Neural cell (in vitro differentiated cells): Measurements from ENCODE around the gene NR2E1. TPM values are rescaled to one million over a fixed set of nuclear protein-coding genes. Genes with fewer than 3 reads are reported as not detected.

Experiments used
- H2AFZ ChIP-seq: fragments of 200-600, 300-800 bp; sonication (generic), shearing (Covaris generic); 2 replicates; pipeline ENCODE4 v1.6.0; 2014; ENCODE audit warnings: low read depth, mild to moderate bottlenecking, antibody characterized with exemption, low read length, moderate library complexity
- H3F3A ChIP-seq: fragments of 200-600 bp; shearing (Covaris generic); 2 replicates; pipeline ENCODE4 v1.6.1; 2016; ENCODE audit warnings: mild to moderate bottlenecking, moderate library complexity, mixed read lengths, antibody characterized with exemption, low read length; ENCODE audit not compliant: insufficient read depth, poor library complexity, severe bottlenecking
- H3K27ac ChIP-seq: fragments of 200-600, 300-800 bp; sonication (generic), shearing (Covaris generic); 2 replicates; pipeline ENCODE4 v1.5.1; 2014; ENCODE audit warnings: mild to moderate bottlenecking, low read length, moderate library complexity
- H3K27me3 ChIP-seq: fragments of 300-800, 200-600 bp; sonication (generic), shearing (Covaris generic); 2 replicates; pipeline ENCODE4 v1.6.0; 2014; ENCODE audit warnings: mild to moderate bottlenecking, low read depth, low read length, moderate library complexity; ENCODE audit not compliant: insufficient read depth
- H3K36me3 ChIP-seq: fragments of 300-800, 200-600 bp; sonication (generic), shearing (Covaris generic); 2 replicates; pipeline ENCODE4 v1.5.1; 2014; ENCODE audit warnings: mild to moderate bottlenecking, antibody characterized with exemption, low read length, moderate library complexity; ENCODE audit not compliant: insufficient read depth
- H3K4me2 ChIP-seq: fragments of 300-800, 200-600 bp; sonication (generic), shearing (Covaris generic); 2 replicates; pipeline ENCODE4 v1.6.0; 2014; ENCODE audit warnings: mild to moderate bottlenecking, low read length
- H3K4me3 ChIP-seq: fragments of 300-800, 200-600 bp; sonication (generic), shearing (Covaris generic); 2 replicates; pipeline ENCODE4 v1.5.1; 2014; ENCODE audit warnings: mild to moderate bottlenecking, low read length, moderate library complexity
- H3K79me2 ChIP-seq: fragments of 200-600 bp; shearing (Covaris generic); replicated peaks from 2 replicates; pipeline ENCODE4 v1.6.0; 2014; ENCODE audit warnings: mild to moderate bottlenecking, low read length, moderate library complexity; ENCODE audit not compliant: insufficient read depth
- H3K9ac ChIP-seq: fragments of 300-800, 200-600 bp; sonication (generic), shearing (Covaris generic); 2 replicates; pipeline ENCODE4 v1.6.1; 2016; ENCODE audit warnings: mild to moderate bottlenecking, low read length, mixed read lengths
- H3K9me2 ChIP-seq: fragments of 200-600 bp; shearing (Covaris generic); 2 replicates; pipeline ENCODE4 v1.6.1; 2016; ENCODE audit warnings: mild to moderate bottlenecking, low read length, mixed read lengths; ENCODE audit not compliant: insufficient read depth
- H3K9me3 ChIP-seq: fragments of 200-600, 300-800 bp; sonication (generic), shearing (Covaris generic); 2 replicates; pipeline ENCODE4 v1.6.1; 2016; ENCODE audit warnings: mild to moderate bottlenecking, mixed run types, low read length, moderate library complexity, mixed read lengths
- H4K20me1 ChIP-seq: fragments of 200-600 bp; shearing (Covaris generic); 2 replicates; pipeline ENCODE4 v1.6.1; 2016; ENCODE audit warnings: mild to moderate bottlenecking, mixed run types; ENCODE audit not compliant: insufficient read depth
- CTCF ChIP-seq: fragments of 450-650 bp; IDR thresholded peaks from 2 replicates; pipeline ENCODE4 v1.5.1; 2014; ENCODE audit warnings: antibody characterized with exemption, mild to moderate bottlenecking, moderate library complexity; ENCODE audit not compliant: poor library complexity, severe bottlenecking
- EP300 ChIP-seq: fragments of 450-650 bp; conservative IDR thresholded peaks from 2 replicates; pipeline ENCODE4 v1.6.1; 2014; ENCODE audit warnings: antibody characterized with exemption, mild to moderate bottlenecking, moderate library complexity; ENCODE audit not compliant: poor library complexity, severe bottlenecking
- EZH2 ChIP-seq: fragments of 200-600, 300-800 bp; shearing (Covaris generic), sonication (generic); IDR thresholded peaks from 2 replicates; pipeline ENCODE4 v1.6.1; 2014; ENCODE audit warnings: antibody characterized with exemption, low read length, borderline replicate concordance, mild to moderate bottlenecking; ENCODE audit not compliant: insufficient read depth, poor library complexity, severe bottlenecking
- MXI1 ChIP-seq: fragments of 450-650 bp; conservative IDR thresholded peaks from 2 replicates; pipeline ENCODE4 v1.6.1; 2014; ENCODE audit warnings: antibody characterized with exemption, mild to moderate bottlenecking; ENCODE audit not compliant: poor library complexity, severe bottlenecking
- POLR2AphosphoS5 ChIP-seq: IDR thresholded peaks from 2 replicates; pipeline ENCODE4 v1.6.1; 2012
- RAD21 ChIP-seq: fragments of 450-650 bp; conservative IDR thresholded peaks from 2 replicates; pipeline ENCODE4 v1.6.1; 2014; ENCODE audit warnings: antibody characterized with exemption, mild to moderate bottlenecking, moderate library complexity
- SMC3 ChIP-seq: fragments of 450-650 bp; conservative IDR thresholded peaks from 2 replicates; pipeline ENCODE4 v1.6.1; 2014; ENCODE audit warnings: antibody characterized with exemption, mild to moderate bottlenecking, moderate library complexity; ENCODE audit not compliant: poor library complexity
- TAF1 ChIP-seq: IDR thresholded peaks from 2 replicates; pipeline ENCODE4 v1.6.1; 2012; ENCODE audit warnings: low read depth
- polyA plus RNA-seq: library from polyadenylated mRNA; depleted of rRNA; stranded (reverse); fragments of >200 nt; gene quantifications from 2 replicates; pipeline ENCODE4 v1.2.3, GENCODE V29; 2014
- TF ChIP-seq, protein P1 (sequence below): IDR thresholded peaks from 2 replicates; pipeline ENCODE4 v1.6.1; 2012; ENCODE audit warnings: borderline replicate concordance

The NR2E1 gene
- polyA plus RNA-seq, 1 donor from 2014 or later: 1.3 TPM

DNA sequence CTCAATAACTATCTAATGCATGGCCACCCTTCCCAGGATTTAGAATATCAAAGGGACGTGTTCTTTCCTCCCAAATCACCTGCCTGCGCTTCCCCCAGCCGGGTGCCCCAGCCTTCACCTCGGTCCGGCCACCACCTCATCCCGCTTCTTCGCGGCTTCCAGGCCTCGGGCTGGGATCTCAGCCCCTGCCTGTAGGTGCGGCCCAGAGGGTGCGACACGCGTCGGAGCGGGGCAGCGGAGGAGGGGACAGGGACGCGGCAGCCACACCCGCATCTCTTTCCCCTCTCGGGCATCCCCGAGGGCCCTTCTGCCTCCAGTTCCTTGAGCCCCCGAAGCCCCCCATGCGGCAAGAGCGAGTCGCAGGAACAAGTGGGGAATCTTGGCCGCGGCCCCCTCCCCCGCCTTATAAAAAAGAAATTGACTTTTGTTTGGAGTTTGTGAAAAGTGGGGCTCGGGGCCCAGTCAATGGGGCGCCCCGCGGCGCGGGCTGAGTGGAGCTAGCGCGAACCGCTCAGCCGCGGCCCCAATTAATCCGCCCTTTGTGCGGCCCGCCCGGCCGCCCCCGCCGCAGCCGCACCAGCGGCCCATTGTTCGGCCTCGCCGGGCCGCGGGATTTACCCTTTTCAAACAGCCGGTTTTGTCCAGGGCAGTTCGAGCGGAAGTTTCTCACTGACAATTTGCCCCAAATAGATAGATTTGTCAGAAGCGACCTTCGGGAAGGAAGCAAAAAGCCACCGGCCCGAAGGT, 8.4 kb upstream of the NR2E1 start:
- Histone ChIP-seq H3K4me2 (no peak overlapping the region), H3K4me3 (peak overlapping the region; percentile 38), H3K79me2 (no peaks in the 10 kb centered on the region), H3K27me3 (peaks cover 71% of the 10 kb centered on the region), H3K9me3 (no peaks in the 10 kb centered on the region), H3K27ac (no peak overlapping the region), H3K9ac (no peak overlapping the region), H2AFZ (no peak overlapping the region), H3K36me3 (no peaks in the 10 kb centered on the region), H3F3A (no peaks in the 10 kb centered on the region), H4K20me1 (no peaks in the 10 kb centered on the region), H3K9me2 (no peaks in the 10 kb centered on the region)
- TF ChIP-seq POLR2AphosphoS5 (no peak), CTCF (no peak), SMC3 (no peak), TAF1 (peak; percentile 45), RAD21 (no peak)

GRCh38 chr6:108157981-108158525, 7.8 kb upstream of the NR2E1 start:
- Histone ChIP-seq H3K9ac (no peak overlapping the region), H2AFZ (no peak overlapping the region), H3K79me2 (no peaks in the 10 kb centered on the region), H3K9me2 (no peaks in the 10 kb centered on the region), H3K9me3 (no peaks in the 10 kb centered on the region), H3K27ac (no peak overlapping the region), H3K4me2 (no peak overlapping the region), H4K20me1 (no peaks in the 10 kb centered on the region), H3K27me3 (peaks cover 77% of the 10 kb centered on the region), H3K36me3 (no peaks in the 10 kb centered on the region), H3K4me3 (peak overlapping the region; percentile 38), H3F3A (no peaks in the 10 kb centered on the region)
- no peak for TF ChIP-seq MXI1
- no peak for TF ChIP-seq RAD21
- TF ChIP-seq EZH2: peak; percentile 74
- no peak for TF ChIP-seq POLR2AphosphoS5

- Histone ChIP-seq H3K27ac (no peak overlapping the region), H3K36me3 (no peaks in the 10 kb centered on the region), H2AFZ (no peak overlapping the region), H3K9me2 (no peaks in the 10 kb centered on the region), H3K79me2 (peaks cover 9% of the 10 kb centered on the region), H3K27me3 (peaks cover 96% of the 10 kb centered on the region), H3F3A (no peaks in the 10 kb centered on the region), H3K9ac (no peak overlapping the region), H3K4me3 (no peak overlapping the region), H4K20me1 (no peaks in the 10 kb centered on the region), H3K4me2 (no peak overlapping the region), H3K9me3 (no peaks in the 10 kb centered on the region)
- TF ChIP-seq, protein P1, sequence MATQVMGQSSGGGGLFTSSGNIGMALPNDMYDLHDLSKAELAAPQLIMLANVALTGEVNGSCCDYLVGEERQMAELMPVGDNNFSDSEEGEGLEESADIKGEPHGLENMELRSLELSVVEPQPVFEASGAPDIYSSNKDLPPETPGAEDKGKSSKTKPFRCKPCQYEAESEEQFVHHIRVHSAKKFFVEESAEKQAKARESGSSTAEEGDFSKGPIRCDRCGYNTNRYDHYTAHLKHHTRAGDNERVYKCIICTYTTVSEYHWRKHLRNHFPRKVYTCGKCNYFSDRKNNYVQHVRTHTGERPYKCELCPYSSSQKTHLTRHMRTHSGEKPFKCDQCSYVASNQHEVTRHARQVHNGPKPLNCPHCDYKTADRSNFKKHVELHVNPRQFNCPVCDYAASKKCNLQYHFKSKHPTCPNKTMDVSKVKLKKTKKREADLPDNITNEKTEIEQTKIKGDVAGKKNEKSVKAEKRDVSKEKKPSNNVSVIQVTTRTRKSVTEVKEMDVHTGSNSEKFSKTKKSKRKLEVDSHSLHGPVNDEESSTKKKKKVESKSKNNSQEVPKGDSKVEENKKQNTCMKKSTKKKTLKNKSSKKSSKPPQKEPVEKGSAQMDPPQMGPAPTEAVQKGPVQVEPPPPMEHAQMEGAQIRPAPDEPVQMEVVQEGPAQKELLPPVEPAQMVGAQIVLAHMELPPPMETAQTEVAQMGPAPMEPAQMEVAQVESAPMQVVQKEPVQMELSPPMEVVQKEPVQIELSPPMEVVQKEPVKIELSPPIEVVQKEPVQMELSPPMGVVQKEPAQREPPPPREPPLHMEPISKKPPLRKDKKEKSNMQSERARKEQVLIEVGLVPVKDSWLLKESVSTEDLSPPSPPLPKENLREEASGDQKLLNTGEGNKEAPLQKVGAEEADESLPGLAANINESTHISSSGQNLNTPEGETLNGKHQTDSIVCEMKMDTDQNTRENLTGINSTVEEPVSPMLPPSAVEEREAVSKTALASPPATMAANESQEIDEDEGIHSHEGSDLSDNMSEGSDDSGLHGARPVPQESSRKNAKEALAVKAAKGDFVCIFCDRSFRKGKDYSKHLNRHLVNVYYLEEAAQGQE: no peak
- TF ChIP-seq TAF1 (no peak), CTCF (no peak), MXI1 (no peak), EP300 (no peak), RAD21 (no peak), SMC3 (no peak), POLR2AphosphoS5 (no peak), EZH2 (no peak)
Measured at GRCh38 chr6:108159981-108160380, 5.8 kb upstream of the NR2E1 start.
